CD4-positive, alpha-beta T cell (primary cell): ENCODE data around the gene RIN3. TPM values are rescaled to one million over a fixed set of nuclear protein-coding genes. Genes with fewer than 3 reads are reported as not detected.

Source experiments
- ATAC-seq: fragments of 200-7000 bp; cut with Tn5 transposase; one replicate; pipeline ENCODE4 v1.10.0; 2022; ENCODE audit warnings: mild to moderate bottlenecking; ENCODE audit not compliant: poor library complexity
- CTCF ChIA-PET: fragments of 350-600 bp; sonication (Branson Sonifier 250); formaldehyde crosslinking; loops from one replicate; lab custom pipeline; 2021; ENCODE audit warnings: antibody characterized with exemption, inconsistent platforms; lab: Charles Lee
- POLR2A ChIA-PET: fragments of 350-600 bp; sonication (Branson Sonifier 250); formaldehyde crosslinking; loops from one replicate; lab custom pipeline; 2021; ENCODE audit warnings: antibody characterized with exemption, inconsistent platforms; lab: Charles Lee
- DNase-seq, 14 experiments: peaks; one replicate each; pipeline ENCODE4 v3.0.0-alpha.2; 2013 to 2020; ENCODE audit warnings: mixed read lengths in 2 of 14
- H3K27ac ChIP-seq, 2 donors: one replicate each; pipeline versions ENCODE4 v1.5.1 to v1.7.0; 2013; ENCODE audit warnings: low read length in 2 of 2, low read depth in 1 of 2, mild to moderate bottlenecking in 1 of 2
- H3K27me3 ChIP-seq, 2 experiments: 1 replicate in 1 of 2; 2 replicates in 1 of 2; pipeline versions ENCODE4 v1.6.1 to v1.7.0; 2013; ENCODE audit warnings: low read length in 2 of 2, control low read depth in 1 of 2, mild to moderate bottlenecking in 1 of 2, moderate library complexity in 1 of 2; ENCODE audit not compliant: insufficient read depth in 2 of 2, control insufficient read depth in 1 of 2
- H3K36me3 ChIP-seq: one replicate; pipeline ENCODE4 v1.6.1; 2013; ENCODE audit warnings: low read length, control low read depth; ENCODE audit not compliant: insufficient read depth
- H3K4me1 ChIP-seq: one replicate; pipeline ENCODE4 v1.6.1; 2013; ENCODE audit warnings: low read length, control low read depth; ENCODE audit not compliant: insufficient read depth
- H3K4me3 ChIP-seq: one replicate; pipeline ENCODE4 v1.5.1; 2013; ENCODE audit warnings: mild to moderate bottlenecking, low read length, moderate library complexity
- H3K9me3 ChIP-seq, 2 experiments: 1 replicate in 1 of 2; 2 replicates in 1 of 2; pipeline versions ENCODE4 v1.6.1 to v1.7.0; 2013; ENCODE audit warnings: low read length in 2 of 2, mild to moderate bottlenecking in 2 of 2, control low read depth in 1 of 2, moderate library complexity in 1 of 2; ENCODE audit not compliant: control insufficient read depth in 1 of 2, insufficient read depth in 1 of 2
- H3K27ac Mint-ChIP-seq: one replicate; pipeline ENCODE4 v1.8.0; 2020; ENCODE audit warnings: mixed read lengths
- H3K27me3 Mint-ChIP-seq: one replicate; pipeline ENCODE4 v1.8.0; 2021; ENCODE audit warnings: mixed read lengths
- H3K36me3 Mint-ChIP-seq: one replicate; pipeline ENCODE4 v1.8.0; 2021; ENCODE audit warnings: low read depth, mixed read lengths
- H3K4me1 Mint-ChIP-seq: one replicate; pipeline ENCODE4 v1.8.0; 2021; ENCODE audit warnings: low read depth, mixed read lengths
- H3K4me3 Mint-ChIP-seq: one replicate; pipeline ENCODE4 v1.8.0; 2020; ENCODE audit warnings: mild to moderate bottlenecking, mixed read lengths
- H3K9me3 Mint-ChIP-seq: one replicate; pipeline ENCODE4 v1.8.0; 2020; ENCODE audit warnings: mixed read lengths
- intact Hi-C, 2 experiments: fragments of 100-400 bp; cut with DNase I in 1 of 2; cut with micrococcal nuclease in 1 of 2; formaldehyde crosslinking; loops; one replicate each; pipeline versions ENCODE4 v1.15.1 to v1.9.0; 2023 to 2025; cut with DNase I, micrococcal nuclease
- total RNA-seq, 174 experiments: library from RNA in 2 of 174; stranded (reverse) in 2 of 174; gene quantifications; one replicate each; pipeline ENCODE4 v1.2.3 and lab custom pipeline; 2021 to 2026
- TF ChIP-seq, protein P1 (sequence below): fragments of 200-600 bp; IDR thresholded peaks from one replicate; pipeline ENCODE4 v1.8.0; 2022; ENCODE audit warnings: antibody characterized with exemption, mild to moderate bottlenecking

Gene RIN3
- total RNA-seq, 2 experiments from 2014 or later: 67.9 to 72.2 TPM

DNA sequence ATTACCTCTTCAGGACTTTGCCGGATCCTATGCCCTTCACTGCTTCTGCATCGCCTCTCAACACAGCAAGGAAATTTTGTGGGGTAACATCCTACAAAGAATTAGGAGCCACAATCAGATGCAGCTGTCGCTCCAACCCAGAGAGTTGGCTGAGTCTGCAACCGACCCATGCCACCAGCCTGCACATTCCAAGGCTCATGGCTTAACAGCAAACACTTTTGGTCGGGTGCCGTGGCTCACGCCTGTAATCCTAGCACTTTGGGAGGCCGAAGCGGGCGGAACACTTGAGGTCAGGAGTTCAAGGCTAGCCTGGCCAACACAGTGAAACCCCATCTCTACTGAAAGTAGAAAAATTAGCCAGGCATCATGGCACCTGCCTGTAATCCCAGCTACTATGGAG, 202.6 kb downstream of the RIN3 start:
- peaks cover 2% of the 10 kb centered on the region for H3K36me3 ChIP-seq
- no peak overlapping the region for H3K27ac Mint-ChIP-seq
- no peak overlapping the region for H3K4me3 ChIP-seq
- ATAC-seq (no peak), DNase-seq (no peak)
- CTCF ChIA-PET: no interaction called here
- H3K9me3 Mint-ChIP-seq: no peaks in the 10 kb centered on the region
- H3K4me1 ChIP-seq: no peaks in the 10 kb centered on the region
- no peak overlapping the region for H3K4me3 Mint-ChIP-seq
- no peaks in the 10 kb centered on the region for H3K27me3 ChIP-seq
- intact Hi-C loops: no loop called here
- H3K27me3 Mint-ChIP-seq: no peaks in the 10 kb centered on the region
- H3K36me3 Mint-ChIP-seq: peaks cover 14% of the 10 kb centered on the region
- TF ChIP-seq, protein P1, sequence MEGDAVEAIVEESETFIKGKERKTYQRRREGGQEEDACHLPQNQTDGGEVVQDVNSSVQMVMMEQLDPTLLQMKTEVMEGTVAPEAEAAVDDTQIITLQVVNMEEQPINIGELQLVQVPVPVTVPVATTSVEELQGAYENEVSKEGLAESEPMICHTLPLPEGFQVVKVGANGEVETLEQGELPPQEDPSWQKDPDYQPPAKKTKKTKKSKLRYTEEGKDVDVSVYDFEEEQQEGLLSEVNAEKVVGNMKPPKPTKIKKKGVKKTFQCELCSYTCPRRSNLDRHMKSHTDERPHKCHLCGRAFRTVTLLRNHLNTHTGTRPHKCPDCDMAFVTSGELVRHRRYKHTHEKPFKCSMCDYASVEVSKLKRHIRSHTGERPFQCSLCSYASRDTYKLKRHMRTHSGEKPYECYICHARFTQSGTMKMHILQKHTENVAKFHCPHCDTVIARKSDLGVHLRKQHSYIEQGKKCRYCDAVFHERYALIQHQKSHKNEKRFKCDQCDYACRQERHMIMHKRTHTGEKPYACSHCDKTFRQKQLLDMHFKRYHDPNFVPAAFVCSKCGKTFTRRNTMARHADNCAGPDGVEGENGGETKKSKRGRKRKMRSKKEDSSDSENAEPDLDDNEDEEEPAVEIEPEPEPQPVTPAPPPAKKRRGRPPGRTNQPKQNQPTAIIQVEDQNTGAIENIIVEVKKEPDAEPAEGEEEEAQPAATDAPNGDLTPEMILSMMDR: no peak
- H3K27ac ChIP-seq: no peak overlapping the region
- peaks cover 5% of the 10 kb centered on the region for H3K4me1 Mint-ChIP-seq
- POLR2A ChIA-PET: no interaction called here
- H3K9me3 ChIP-seq: no peaks in the 10 kb centered on the region

DNA sequence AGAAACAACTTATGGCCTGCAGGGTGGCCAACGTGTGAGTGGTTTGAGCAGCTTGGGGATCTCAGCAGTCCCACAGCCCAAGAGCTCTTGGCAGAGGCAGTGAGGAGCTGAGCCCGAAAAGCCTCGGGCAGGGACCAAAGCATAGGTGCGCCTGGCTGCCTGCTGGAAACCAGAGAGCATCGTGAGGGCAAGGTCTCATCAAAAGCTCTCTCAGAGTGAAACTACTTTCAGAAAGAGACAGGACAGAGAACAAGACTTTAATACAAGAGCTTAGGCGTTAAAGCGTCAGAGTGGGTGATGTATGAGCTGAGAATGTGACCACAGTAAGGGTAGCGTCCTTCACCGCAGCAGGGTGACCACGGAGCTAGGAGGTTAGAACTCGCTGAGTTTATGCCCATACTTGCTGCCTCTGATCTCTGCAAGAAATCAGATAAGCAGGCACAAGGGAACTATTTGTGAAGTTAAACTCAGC, 204.0 kb downstream of the RIN3 start:
- Histone ChIP-seq H3K9me3 (no peaks in the 10 kb centered on the region), H3K27me3 (no peaks in the 10 kb centered on the region), H3K4me3 (no peak overlapping the region), H3K4me1 (no peaks in the 10 kb centered on the region), H3K27ac (no peak overlapping the region), H3K36me3 (no peaks in the 10 kb centered on the region)
- H3K27ac Mint-ChIP-seq: no peak overlapping the region
- no peaks in the 10 kb centered on the region for H3K9me3 Mint-ChIP-seq
- H3K4me1 Mint-ChIP-seq: peaks cover 5% of the 10 kb centered on the region
- TF ChIP-seq, protein P1: no peak
- ChIA-PET POLR2A (no interaction called here), CTCF (no interaction called here)
- peaks cover 5% of the 10 kb centered on the region for H3K36me3 Mint-ChIP-seq
- intact Hi-C loops: no loop called here
- H3K27me3 Mint-ChIP-seq: no peaks in the 10 kb centered on the region
- no peak for DNase-seq
- no peak overlapping the region for H3K4me3 Mint-ChIP-seq
- no peak for ATAC-seq

DNA sequence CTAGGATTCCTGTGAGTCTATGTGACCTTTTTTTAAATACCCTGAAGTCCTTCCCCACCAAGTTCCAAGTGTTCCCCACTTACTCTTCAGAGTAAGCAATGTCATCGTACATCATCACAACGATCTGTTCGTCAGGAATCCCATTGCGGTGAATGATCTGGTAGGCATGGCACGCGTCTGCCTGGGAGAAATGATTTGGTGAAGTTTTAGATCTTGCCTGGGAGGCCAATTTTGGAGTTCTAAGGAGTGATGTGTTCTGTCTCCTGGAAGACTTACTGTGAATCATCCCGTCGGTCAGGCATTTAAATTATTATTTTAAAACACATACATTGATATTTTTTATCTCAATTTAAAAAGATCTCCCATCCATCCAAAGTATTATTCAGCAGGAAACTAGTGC, 205.1 kb downstream of the RIN3 start:
- no peaks in the 10 kb centered on the region for H3K27me3 ChIP-seq
- no peak overlapping the region for H3K4me3 Mint-ChIP-seq
- CTCF ChIA-PET: no interaction called here
- no peaks in the 10 kb centered on the region for H3K4me1 ChIP-seq
- intact Hi-C loops: no loop called here
- no peak overlapping the region for H3K4me3 ChIP-seq
- TF ChIP-seq, protein P1: no peak
- no peak overlapping the region for H3K27ac Mint-ChIP-seq
- peaks cover 5% of the 10 kb centered on the region for H3K4me1 Mint-ChIP-seq
- POLR2A ChIA-PET: interaction anchor here (0.6 kb wide), 1 partner anchor 15 kb away, joined by 3 read pairs; no protein-coding TSS in a partner anchor
- no peaks in the 10 kb centered on the region for H3K9me3 ChIP-seq
- no peak for DNase-seq
- no peaks in the 10 kb centered on the region for H3K9me3 Mint-ChIP-seq
- no peak for ATAC-seq
- H3K27ac ChIP-seq: no peak overlapping the region
- no peaks in the 10 kb centered on the region for H3K36me3 ChIP-seq
- H3K27me3 Mint-ChIP-seq: no peaks in the 10 kb centered on the region
- peaks cover 5% of the 10 kb centered on the region for H3K36me3 Mint-ChIP-seq
